Measurements from ENCODE around the gene AMD1.
"Not testable (repeated sequence)": the region's sequence is repeated elsewhere in the genome, so short reads cannot be mapped to it uniquely, and the experiment has no call there.

AMD1 gene

GRCh38 chr6:110833831-110834230 lies 40.8 kb upstream of the AMD1 start:
- H2AFZ ChIP-seq (ENCODE audit: low read depth, low read length): no peak overlapping the region
- no peaks in the 10 kb centered on the region for H3K4me1 ChIP-seq (ENCODE audit: low read length)
- no peak overlapping the region for H3K4me3 ChIP-seq (ENCODE audit: low read length)
- H3K36me3 ChIP-seq (replicated peaks; ENCODE audit: low read depth, low read length): no peaks in the 10 kb centered on the region
- no peaks in the 10 kb centered on the region for H3K79me2 ChIP-seq (ENCODE audit: low read length)
- no peak overlapping the region for H3K27ac ChIP-seq (ENCODE audit: low read length)
- TF ChIP-seq EZH2phosphoT487 (IDR thresholded peaks at IDR 0.05; ENCODE audit: low read depth): no peak
- TF ChIP-seq, protein P1, sequence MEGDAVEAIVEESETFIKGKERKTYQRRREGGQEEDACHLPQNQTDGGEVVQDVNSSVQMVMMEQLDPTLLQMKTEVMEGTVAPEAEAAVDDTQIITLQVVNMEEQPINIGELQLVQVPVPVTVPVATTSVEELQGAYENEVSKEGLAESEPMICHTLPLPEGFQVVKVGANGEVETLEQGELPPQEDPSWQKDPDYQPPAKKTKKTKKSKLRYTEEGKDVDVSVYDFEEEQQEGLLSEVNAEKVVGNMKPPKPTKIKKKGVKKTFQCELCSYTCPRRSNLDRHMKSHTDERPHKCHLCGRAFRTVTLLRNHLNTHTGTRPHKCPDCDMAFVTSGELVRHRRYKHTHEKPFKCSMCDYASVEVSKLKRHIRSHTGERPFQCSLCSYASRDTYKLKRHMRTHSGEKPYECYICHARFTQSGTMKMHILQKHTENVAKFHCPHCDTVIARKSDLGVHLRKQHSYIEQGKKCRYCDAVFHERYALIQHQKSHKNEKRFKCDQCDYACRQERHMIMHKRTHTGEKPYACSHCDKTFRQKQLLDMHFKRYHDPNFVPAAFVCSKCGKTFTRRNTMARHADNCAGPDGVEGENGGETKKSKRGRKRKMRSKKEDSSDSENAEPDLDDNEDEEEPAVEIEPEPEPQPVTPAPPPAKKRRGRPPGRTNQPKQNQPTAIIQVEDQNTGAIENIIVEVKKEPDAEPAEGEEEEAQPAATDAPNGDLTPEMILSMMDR (IDR thresholded peaks at IDR 0.05; ENCODE audit: low read depth, low read length): no peak
- H4K20me1 ChIP-seq (ENCODE audit: insufficient read depth, low read length): no peaks in the 10 kb centered on the region
- H3K27me3 ChIP-seq (ENCODE audit: low read depth, low read length): no peaks in the 10 kb centered on the region
- no peak overlapping the region for H3K4me2 ChIP-seq (ENCODE audit: low read length)
- no peak overlapping the region for H3K9ac ChIP-seq (ENCODE audit: low read length)
- H3K9me3 ChIP-seq (ENCODE audit: insufficient read depth, low read length): no peaks in the 10 kb centered on the region

- H3K9ac ChIP-seq (ENCODE audit: low read length); H3K27me3 ChIP-seq (ENCODE audit: low read depth, low read length); H3K9me3 ChIP-seq (ENCODE audit: insufficient read depth, low read length); H3K4me2 ChIP-seq (ENCODE audit: low read length); H2AFZ ChIP-seq (ENCODE audit: low read depth, low read length); H3K27ac ChIP-seq (ENCODE audit: low read length); H3K36me3 ChIP-seq (replicated peaks; ENCODE audit: low read depth, low read length); H4K20me1 ChIP-seq (ENCODE audit: insufficient read depth, low read length); H3K79me2 ChIP-seq (ENCODE audit: low read length); H3K4me1 ChIP-seq (ENCODE audit: low read length); H3K4me3 ChIP-seq (ENCODE audit: low read length): not testable (repeated sequence)
These were observed 38.8 kb upstream of the AMD1 start for GRCh38 chr6:110835751-110836150.

- Histone ChIP-seq H3K4me3 (ENCODE audit: low read length) (no peak overlapping the region), H3K27ac (ENCODE audit: low read length) (no peak overlapping the region), H2AFZ (ENCODE audit: low read depth, low read length) (no peak overlapping the region), H4K20me1 (ENCODE audit: insufficient read depth, low read length) (no peaks in the 10 kb centered on the region), H3K27me3 (ENCODE audit: low read depth, low read length) (no peaks in the 10 kb centered on the region), H3K36me3 (replicated peaks; ENCODE audit: low read depth, low read length) (no peaks in the 10 kb centered on the region), H3K9me3 (ENCODE audit: insufficient read depth, low read length) (no peaks in the 10 kb centered on the region), H3K9ac (ENCODE audit: low read length) (no peak overlapping the region), H3K79me2 (ENCODE audit: low read length) (no peaks in the 10 kb centered on the region), H3K4me1 (ENCODE audit: low read length) (no peaks in the 10 kb centered on the region), H3K4me2 (ENCODE audit: low read length) (no peak overlapping the region)
- TF ChIP-seq, protein P1 (IDR thresholded peaks at IDR 0.05; ENCODE audit: low read depth, low read length): no peak
These were observed 33.3 kb upstream of the AMD1 start for GRCh38 chr6:110841266-110841665.

GRCh38 chr6:110849781-110850180 lies 24.8 kb upstream of the AMD1 start:
- 0 out of 2 replicates have a peak, but pooled peaks cover 4% of the 10 kb centered on the region for H3K27me3 ChIP-seq (ENCODE audit: low read depth, low read length)
- TF ChIP-seq, protein P1 (IDR thresholded peaks at IDR 0.05; ENCODE audit: low read depth, low read length): no peak
- TF ChIP-seq EZH2phosphoT487 (IDR thresholded peaks at IDR 0.05; ENCODE audit: low read depth): no peak
- H3K9me3 ChIP-seq (ENCODE audit: insufficient read depth, low read length): no peaks in the 10 kb centered on the region

GRCh38 chr6:110852773-110853172 lies 21.8 kb upstream of the AMD1 start:
- Histone ChIP-seq H3K79me2 (ENCODE audit: low read length) (no peaks in the 10 kb centered on the region), H4K20me1 (ENCODE audit: insufficient read depth, low read length) (no peaks in the 10 kb centered on the region), H3K36me3 (replicated peaks; ENCODE audit: low read depth, low read length) (no peaks in the 10 kb centered on the region), H3K4me1 (ENCODE audit: low read length) (no peaks in the 10 kb centered on the region), H3K27ac (ENCODE audit: low read length) (no peak overlapping the region), H3K9me3 (ENCODE audit: insufficient read depth, low read length) (no peaks in the 10 kb centered on the region), H3K27me3 (ENCODE audit: low read depth, low read length) (0 out of 2 replicates have a peak, but pooled peaks cover 4% of the 10 kb centered on the region), H3K4me3 (ENCODE audit: low read length) (no peak overlapping the region), H3K9ac (ENCODE audit: low read length) (no peak overlapping the region), H2AFZ (ENCODE audit: low read depth, low read length) (no peak overlapping the region), H3K4me2 (ENCODE audit: low read length) (no peak overlapping the region)
- TF ChIP-seq, protein P1 (IDR thresholded peaks at IDR 0.05; ENCODE audit: low read depth, low read length): no peak
- TF ChIP-seq EZH2phosphoT487 (IDR thresholded peaks at IDR 0.05; ENCODE audit: low read depth): no peak

More at GRCh38 chr6:110849781-110850180, 24.8 kb upstream of the AMD1 start:
- H3K4me1 ChIP-seq (ENCODE audit: low read length): no peaks in the 10 kb centered on the region
- no peaks in the 10 kb centered on the region for H3K36me3 ChIP-seq (replicated peaks; ENCODE audit: low read depth, low read length)
- H3K27ac ChIP-seq (ENCODE audit: low read length): no peak overlapping the region
- H2AFZ ChIP-seq (ENCODE audit: low read depth, low read length): no peak overlapping the region
- no peaks in the 10 kb centered on the region for H4K20me1 ChIP-seq (ENCODE audit: insufficient read depth, low read length)
- H3K4me3 ChIP-seq (ENCODE audit: low read length): no peak overlapping the region
- H3K79me2 ChIP-seq (ENCODE audit: low read length): no peaks in the 10 kb centered on the region
- H3K9ac ChIP-seq (ENCODE audit: low read length): no peak overlapping the region
- no peak overlapping the region for H3K4me2 ChIP-seq (ENCODE audit: low read length)
